ENCODE measurements around the gene HSPG2. TPM values are rescaled to one million over a fixed set of nuclear protein-coding genes. Genes with fewer than 3 reads are reported as not detected.

HSPG2 gene
- total RNA-seq, 1 donor from 2014 or later: 1.7 TPM

DNA sequence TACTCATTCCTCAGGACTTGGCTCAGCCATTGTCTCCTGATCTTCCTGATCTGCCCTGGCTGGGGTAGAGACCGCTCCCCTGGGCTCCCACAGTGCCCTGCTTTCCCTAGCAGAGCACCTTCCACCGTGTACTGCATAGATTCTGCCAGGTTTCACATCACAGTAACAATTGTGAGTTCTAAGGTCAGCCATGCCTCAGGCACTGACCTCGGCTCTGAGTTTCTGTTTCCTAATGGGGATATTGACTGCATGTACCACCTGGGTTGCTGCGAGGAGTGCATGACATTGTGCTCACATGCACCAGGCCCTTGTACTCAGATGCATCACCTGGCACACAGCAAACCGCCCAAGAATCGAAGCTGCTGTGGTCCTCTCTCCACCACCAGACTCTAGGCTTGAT, 46.0 kb downstream of the HSPG2 start:
- Mint-ChIP-seq H3K36me3 (ENCODE audit: low read depth) (no peaks in the 10 kb centered on the region), H3K27me3 (no peaks in the 10 kb centered on the region), H3K4me1 (no peaks in the 10 kb centered on the region), H3K27ac (no peak overlapping the region), H3K9me3 (no peaks in the 10 kb centered on the region), H3K4me3 (no peak overlapping the region)
- ATAC-seq (ENCODE audit: low read depth) (no peak), DNase-seq (no peak)
- ChIA-PET CTCF (no interaction called here), POLR2A (no interaction called here)
- intact Hi-C loops (cut with micrococcal nuclease): no loop called here
- TF ChIP-seq, protein P1, sequence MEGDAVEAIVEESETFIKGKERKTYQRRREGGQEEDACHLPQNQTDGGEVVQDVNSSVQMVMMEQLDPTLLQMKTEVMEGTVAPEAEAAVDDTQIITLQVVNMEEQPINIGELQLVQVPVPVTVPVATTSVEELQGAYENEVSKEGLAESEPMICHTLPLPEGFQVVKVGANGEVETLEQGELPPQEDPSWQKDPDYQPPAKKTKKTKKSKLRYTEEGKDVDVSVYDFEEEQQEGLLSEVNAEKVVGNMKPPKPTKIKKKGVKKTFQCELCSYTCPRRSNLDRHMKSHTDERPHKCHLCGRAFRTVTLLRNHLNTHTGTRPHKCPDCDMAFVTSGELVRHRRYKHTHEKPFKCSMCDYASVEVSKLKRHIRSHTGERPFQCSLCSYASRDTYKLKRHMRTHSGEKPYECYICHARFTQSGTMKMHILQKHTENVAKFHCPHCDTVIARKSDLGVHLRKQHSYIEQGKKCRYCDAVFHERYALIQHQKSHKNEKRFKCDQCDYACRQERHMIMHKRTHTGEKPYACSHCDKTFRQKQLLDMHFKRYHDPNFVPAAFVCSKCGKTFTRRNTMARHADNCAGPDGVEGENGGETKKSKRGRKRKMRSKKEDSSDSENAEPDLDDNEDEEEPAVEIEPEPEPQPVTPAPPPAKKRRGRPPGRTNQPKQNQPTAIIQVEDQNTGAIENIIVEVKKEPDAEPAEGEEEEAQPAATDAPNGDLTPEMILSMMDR (IDR thresholded peaks at IDR 0.05): no peak

DNA sequence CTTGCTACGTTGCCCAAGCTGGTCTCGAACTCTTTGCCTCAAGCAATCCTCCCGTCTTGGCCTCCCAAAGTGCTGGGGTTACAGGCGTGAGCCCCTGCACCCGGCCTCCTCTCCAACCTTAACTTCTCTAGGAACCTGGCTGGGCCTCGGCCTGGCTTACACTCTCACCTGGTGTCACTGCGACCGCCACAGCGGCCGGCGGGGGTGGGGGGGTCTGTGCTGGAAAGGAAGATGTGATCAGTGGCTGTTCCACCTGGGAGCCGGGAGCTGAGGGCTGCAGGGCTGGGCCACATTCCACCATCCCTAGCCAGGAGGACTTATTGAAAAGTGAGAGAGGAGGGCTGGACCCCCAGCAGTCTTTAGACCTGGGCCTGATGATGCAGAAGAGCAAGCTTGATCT, 48.6 kb downstream of the HSPG2 start:
- intact Hi-C loops (cut with micrococcal nuclease): no loop called here
- TF ChIP-seq, protein P1 (IDR thresholded peaks at IDR 0.05): no peak
- POLR2A ChIA-PET: no interaction called here
- ATAC-seq (ENCODE audit: low read depth) (no peak), DNase-seq (no peak)
- Mint-ChIP-seq H3K27ac (no peak overlapping the region), H3K4me3 (no peak overlapping the region), H3K9me3 (no peaks in the 10 kb centered on the region), H3K4me1 (no peaks in the 10 kb centered on the region), H3K36me3 (ENCODE audit: low read depth) (no peaks in the 10 kb centered on the region), H3K27me3 (no peaks in the 10 kb centered on the region)
- CTCF ChIA-PET: no interaction called here

DNA sequence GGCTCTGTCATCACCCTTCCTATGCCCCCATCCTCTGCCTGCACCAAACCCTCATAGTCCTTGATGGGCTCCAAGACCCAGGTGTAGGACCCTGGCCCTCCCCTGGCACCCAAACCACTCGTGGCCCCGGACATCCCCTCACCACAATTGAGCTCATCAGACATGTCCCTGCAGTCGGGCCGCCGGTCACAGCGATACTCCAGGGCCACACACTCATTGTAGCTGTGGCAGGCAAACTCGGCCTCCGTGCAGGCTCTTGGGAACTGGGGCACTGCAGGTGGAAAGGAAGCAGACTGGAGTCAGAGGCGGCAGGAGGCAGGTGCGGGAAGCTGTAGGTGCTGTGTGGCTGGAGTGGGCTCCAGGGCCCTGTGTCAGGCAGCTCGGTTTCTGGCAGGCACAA, 49.3 kb downstream of the HSPG2 start:
- ChIA-PET POLR2A (no interaction called here), CTCF (no interaction called here)
- no peaks in the 10 kb centered on the region for H3K27me3 Mint-ChIP-seq
- H3K9me3 Mint-ChIP-seq: no peaks in the 10 kb centered on the region
- H3K36me3 Mint-ChIP-seq (ENCODE audit: low read depth): no peaks in the 10 kb centered on the region
- TF ChIP-seq, protein P1 (IDR thresholded peaks at IDR 0.05): no peak
- DNase-seq: no peak
- H3K4me1 Mint-ChIP-seq: no peaks in the 10 kb centered on the region
- ATAC-seq (ENCODE audit: low read depth): no peak
- intact Hi-C loops (cut with micrococcal nuclease): no loop called here
- H3K4me3 Mint-ChIP-seq: no peak overlapping the region
- no peak overlapping the region for H3K27ac Mint-ChIP-seq

DNA sequence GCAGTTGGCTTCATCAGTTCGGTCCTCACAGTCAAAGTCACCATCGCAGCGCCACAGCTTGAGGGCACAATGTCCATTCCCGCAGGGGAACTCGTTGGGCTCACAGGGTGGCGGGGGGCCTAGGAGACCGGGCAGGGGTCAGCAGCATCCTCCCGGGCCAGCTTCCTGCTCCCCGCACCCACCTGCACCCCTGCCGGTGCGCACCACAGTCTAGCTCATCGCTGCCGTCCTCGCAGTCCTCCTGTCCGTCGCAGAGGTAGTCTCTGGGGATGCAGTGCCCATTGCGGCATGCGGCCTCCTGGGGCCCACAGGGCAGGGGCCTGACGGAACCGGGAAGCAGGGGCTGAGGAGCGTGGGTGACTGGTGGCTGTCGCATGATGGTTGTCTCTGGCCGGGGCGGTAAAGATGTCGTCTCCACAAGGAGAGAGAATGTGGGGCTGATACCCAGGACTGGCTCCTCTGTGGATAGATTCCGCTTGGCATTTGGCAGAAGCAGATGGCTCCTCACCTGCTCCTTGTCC, 49.8 kb downstream of the HSPG2 start:
- DNase-seq (no peak), ATAC-seq (ENCODE audit: low read depth) (no peak)
- Mint-ChIP-seq H3K4me1 (no peaks in the 10 kb centered on the region), H3K27me3 (no peaks in the 10 kb centered on the region), H3K27ac (no peak overlapping the region), H3K4me3 (no peak overlapping the region), H3K9me3 (no peaks in the 10 kb centered on the region), H3K36me3 (ENCODE audit: low read depth) (no peaks in the 10 kb centered on the region)
- TF ChIP-seq, protein P1 (IDR thresholded peaks at IDR 0.05): no peak
- intact Hi-C loops (cut with micrococcal nuclease): no loop called here
- ChIA-PET CTCF (no interaction called here), POLR2A (interaction anchor here (0.6 kb wide), 1 partner anchor 653 kb away, joined by 3 read pairs; no protein-coding TSS in a partner anchor)

DNA sequence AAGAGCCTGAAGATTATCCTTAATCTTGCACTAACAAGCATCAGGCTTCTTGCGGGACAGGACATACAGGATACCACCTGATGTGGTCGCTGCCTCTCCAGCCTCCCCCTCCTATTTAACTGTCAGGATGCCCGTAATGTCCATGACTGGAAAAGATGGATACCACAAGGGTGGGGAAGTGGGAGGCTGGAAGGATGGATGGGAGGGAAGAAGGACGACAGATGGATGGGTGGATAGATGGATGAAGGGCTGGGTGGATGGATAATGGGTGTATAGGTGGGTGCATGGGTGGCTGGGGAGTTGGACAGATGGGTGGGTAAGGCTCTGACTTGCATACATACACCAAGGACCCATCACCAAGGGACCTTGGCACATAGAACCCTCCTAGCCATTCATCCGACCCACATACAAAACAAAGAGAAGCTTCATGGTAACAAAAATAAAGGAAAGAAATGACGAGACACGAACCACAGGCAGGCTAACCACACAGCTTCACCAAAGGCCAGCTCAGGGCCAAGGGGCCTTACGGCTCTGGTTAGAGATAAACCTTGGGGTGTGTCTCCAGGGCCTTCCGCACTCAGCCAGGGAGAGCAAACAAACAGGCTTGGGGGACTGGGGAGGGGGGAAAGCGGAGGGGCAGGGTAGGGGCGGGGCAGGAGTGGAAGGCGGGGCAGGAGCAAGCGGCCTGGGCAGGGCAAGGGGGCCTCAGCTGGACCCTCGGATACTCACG, 50.5 kb downstream of the HSPG2 start:
- no peaks in the 10 kb centered on the region for H3K4me1 Mint-ChIP-seq
- CTCF ChIA-PET: no interaction called here
- intact Hi-C loops (cut with micrococcal nuclease): no loop called here

More for the DNA sequence above, 50.5 kb downstream of the HSPG2 start:
- Mint-ChIP-seq H3K36me3 (ENCODE audit: low read depth) (no peaks in the 10 kb centered on the region), H3K9me3 (no peaks in the 10 kb centered on the region), H3K27ac (no peak overlapping the region), H3K4me3 (no peak overlapping the region), H3K27me3 (no peaks in the 10 kb centered on the region)
- ATAC-seq (ENCODE audit: low read depth) (no peak), DNase-seq (no peak)
- TF ChIP-seq, protein P1 (IDR thresholded peaks at IDR 0.05): no peak
- POLR2A ChIA-PET: interaction anchor here (0.6 kb wide), 1 partner anchor 653 kb away, joined by 3 read pairs; no protein-coding TSS in a partner anchor

All from activated B cell treated with CpG ODN at 0.5 μM for 24 hours (primary cell).